KMS-11 (cell line): ENCODE measurements around the gene FANCC.

Experiments
- H2AFZ ChIP-seq: fragments of 200-600 bp; sonication (generic); 2 replicates; pipeline ENCODE4 v1.6.1; 2016; ENCODE audit warnings: antibody characterized with exemption, mixed run types, low read depth
- H3K27ac ChIP-seq: fragments of 200-600 bp; sonication (generic); 2 replicates; pipeline ENCODE4 v1.6.1; 2016; ENCODE audit warnings: mild to moderate bottlenecking, mixed run types
- H3K27me3 ChIP-seq: fragments of 200-600 bp; sonication (generic); 2 replicates; pipeline ENCODE4 v1.6.1; 2017; ENCODE audit warnings: mild to moderate bottlenecking, low read depth, mixed run types, moderate library complexity; ENCODE audit not compliant: insufficient read depth
- H3K36me3 ChIP-seq: fragments of 200-600 bp; sonication (generic); 2 replicates; pipeline ENCODE4 v1.6.1; 2017; ENCODE audit warnings: mild to moderate bottlenecking, mixed run types; ENCODE audit not compliant: insufficient read depth
- H3K4me1 ChIP-seq: fragments of 200-600 bp; sonication (generic); 2 replicates; pipeline ENCODE4 v1.6.1; 2016; ENCODE audit warnings: mild to moderate bottlenecking, low read depth, mixed run types; ENCODE audit not compliant: poor library complexity, severe bottlenecking
- H3K4me2 ChIP-seq: fragments of 200-600 bp; sonication (generic); 2 replicates; pipeline ENCODE4 v1.7.0; 2016; ENCODE audit warnings: mild to moderate bottlenecking, mixed run types
- H3K4me3 ChIP-seq: fragments of 200-600 bp; sonication (generic); IDR thresholded peaks from 2 replicates; pipeline ENCODE4 v1.6.1; 2017; ENCODE audit warnings: low read depth, low read length, mixed read lengths; ENCODE audit not compliant: insufficient read depth
- H3K79me2 ChIP-seq: fragments of 200-600 bp; sonication (generic); 2 replicates; pipeline ENCODE4 v1.6.1; 2016; ENCODE audit warnings: low read depth, mixed run types; ENCODE audit not compliant: insufficient read depth
- H3K9ac ChIP-seq: fragments of 200-600 bp; sonication (generic); 2 replicates; pipeline ENCODE4 v1.6.1; 2016; ENCODE audit warnings: mild to moderate bottlenecking, mixed run types
- H4K20me1 ChIP-seq: fragments of 200-600 bp; sonication (generic); 2 replicates; pipeline ENCODE4 v1.6.1; 2016; ENCODE audit warnings: mild to moderate bottlenecking, mixed run types; ENCODE audit not compliant: insufficient read depth
- CTCF ChIP-seq: fragments of 200-600 bp; sonication (generic); conservative IDR thresholded peaks from 2 replicates; pipeline ENCODE4 v1.6.1; 2017; ENCODE audit warnings: low read depth, mild to moderate bottlenecking, antibody characterized with exemption, low read length, moderate library complexity, mixed read lengths

The FANCC gene

GRCh38 chr9:95142728-95143127, 174.8 kb downstream of the FANCC start:
- H3K27ac ChIP-seq, result no peak overlapping the region
- H4K20me1 ChIP-seq, result no peaks in the 10 kb centered on the region
- no peaks in the 10 kb centered on the region for H3K27me3 ChIP-seq
- peaks cover 7% of the 10 kb centered on the region for H3K4me1 ChIP-seq
- no peak overlapping the region for H3K9ac ChIP-seq
- no peak for TF ChIP-seq CTCF
- H3K4me2 ChIP-seq, result no peak overlapping the region
- no peak overlapping the region for H2AFZ ChIP-seq
- no peaks in the 10 kb centered on the region for H3K36me3 ChIP-seq
- no peaks in the 10 kb centered on the region for H3K79me2 ChIP-seq
- no peak overlapping the region for H3K4me3 ChIP-seq

- TF ChIP-seq CTCF, result no peak
- no peak overlapping the region for H3K4me2 ChIP-seq
- H3K4me1 ChIP-seq, result peaks cover 3% of the 10 kb centered on the region
- no peaks in the 10 kb centered on the region for H3K27me3 ChIP-seq
- H3K79me2 ChIP-seq, result no peaks in the 10 kb centered on the region
- no peak overlapping the region for H3K9ac ChIP-seq
- H2AFZ ChIP-seq, result no peak overlapping the region
- H4K20me1 ChIP-seq, result no peaks in the 10 kb centered on the region
- no peak overlapping the region for H3K27ac ChIP-seq
- no peaks in the 10 kb centered on the region for H3K36me3 ChIP-seq
- no peak overlapping the region for H3K4me3 ChIP-seq
Measured at GRCh38 chr9:95142315-95142714, 175.2 kb downstream of the FANCC start.

- TF ChIP-seq CTCF, result no peak
- no peak overlapping the region for H3K27ac ChIP-seq
- H3K9ac ChIP-seq, result no peak overlapping the region
- H2AFZ ChIP-seq, result no peak overlapping the region
- no peak overlapping the region for H3K4me2 ChIP-seq
- H3K4me1 ChIP-seq, result no peaks in the 10 kb centered on the region
- H3K27me3 ChIP-seq, result no peaks in the 10 kb centered on the region
- H3K4me3 ChIP-seq, result no peak overlapping the region
- no peaks in the 10 kb centered on the region for H3K36me3 ChIP-seq
- no peaks in the 10 kb centered on the region for H4K20me1 ChIP-seq
- H3K79me2 ChIP-seq, result no peaks in the 10 kb centered on the region
Measured at GRCh38 chr9:95140821-95141220, 176.7 kb downstream of the FANCC start.

GRCh38 chr9:95139126-95139525, 178.4 kb downstream of the FANCC start:
- H3K27me3 ChIP-seq, result no peaks in the 10 kb centered on the region
- H3K79me2 ChIP-seq, result no peaks in the 10 kb centered on the region
- no peak overlapping the region for H3K4me2 ChIP-seq
- H3K9ac ChIP-seq, result no peak overlapping the region
- no peak overlapping the region for H3K4me3 ChIP-seq
- no peak overlapping the region for H2AFZ ChIP-seq
- no peaks in the 10 kb centered on the region for H3K36me3 ChIP-seq
- TF ChIP-seq CTCF, result no peak
- no peaks in the 10 kb centered on the region for H3K4me1 ChIP-seq
- H3K27ac ChIP-seq, result no peak overlapping the region
- H4K20me1 ChIP-seq, result no peaks in the 10 kb centered on the region

GRCh38 chr9:95138474-95138873, 179.0 kb downstream of the FANCC start:
- Histone ChIP-seq H4K20me1 (no peaks in the 10 kb centered on the region), H3K36me3 (no peaks in the 10 kb centered on the region), H3K4me2 (no peak overlapping the region), H3K27ac (no peak overlapping the region), H3K4me3 (no peak overlapping the region), H3K9ac (no peak overlapping the region), H3K4me1 (no peaks in the 10 kb centered on the region), H2AFZ (no peak overlapping the region), H3K27me3 (no peaks in the 10 kb centered on the region), H3K79me2 (no peaks in the 10 kb centered on the region)
- no peak for TF ChIP-seq CTCF
